DMS 273 treated with DMSO at 0.1 percent for 48 hours (cell line): Measurements from ENCODE around the gene CWF19L1.
"Not testable (repeated sequence)": the region's sequence is repeated elsewhere in the genome, so short reads cannot be mapped to it uniquely, and the experiment has no call there.

ENCODE experiments used
- DNase-seq: peaks from one replicate; lab custom pipeline; 2025; lab: John Stamatoyannopoulos, UW

Gene CWF19L1

GRCh38 chr10:100267239-100268104, at the start of gene CWF19L1:
TSS of gene CWF19L1 (minus strand) at chr10:100267638. CDS start at chr10:100267593, 45 bp downstream.
- DNase-seq, result peak; percentile 36

DNA sequence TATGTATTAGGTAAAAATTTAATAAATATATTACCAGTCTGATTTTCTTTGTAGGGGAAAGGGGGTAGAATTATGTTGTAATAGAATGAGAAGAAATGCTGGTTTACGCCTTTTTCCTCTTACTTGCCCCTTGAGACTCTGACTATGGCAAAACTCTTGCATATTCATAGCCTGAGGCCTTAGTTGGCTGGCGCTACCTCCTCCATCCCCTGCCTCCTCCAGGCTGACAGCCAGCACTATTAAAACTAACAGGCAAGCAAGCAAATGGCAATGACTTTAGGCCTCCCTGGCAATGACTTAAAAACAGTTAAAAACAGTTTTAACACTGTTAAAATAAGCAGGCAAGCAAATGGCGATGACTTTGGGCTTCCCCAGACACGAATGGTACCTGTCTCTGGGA, 48.2 kb upstream of the CWF19L1 start:
- no peak for DNase-seq

DNA sequence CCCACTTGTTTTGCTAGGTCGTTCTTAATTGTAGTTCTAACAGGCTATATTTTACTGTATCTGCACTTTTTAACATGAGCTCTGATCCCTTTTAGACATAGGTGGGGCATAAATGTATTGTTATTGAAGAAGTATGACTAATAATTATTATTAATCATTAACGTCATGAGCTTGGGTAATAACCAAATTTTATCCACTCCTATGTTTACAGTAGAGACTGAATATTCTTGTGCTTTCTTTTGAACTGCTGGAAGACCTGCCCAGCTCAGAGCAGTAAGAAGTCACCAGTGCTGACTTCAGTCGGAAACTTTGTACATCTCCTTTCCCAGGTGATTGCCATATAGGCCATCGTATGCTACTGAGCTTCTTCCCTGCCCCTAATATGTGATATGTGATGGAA, 43.9 kb upstream of the CWF19L1 start:
- DNase-seq, result no peak

DNA sequence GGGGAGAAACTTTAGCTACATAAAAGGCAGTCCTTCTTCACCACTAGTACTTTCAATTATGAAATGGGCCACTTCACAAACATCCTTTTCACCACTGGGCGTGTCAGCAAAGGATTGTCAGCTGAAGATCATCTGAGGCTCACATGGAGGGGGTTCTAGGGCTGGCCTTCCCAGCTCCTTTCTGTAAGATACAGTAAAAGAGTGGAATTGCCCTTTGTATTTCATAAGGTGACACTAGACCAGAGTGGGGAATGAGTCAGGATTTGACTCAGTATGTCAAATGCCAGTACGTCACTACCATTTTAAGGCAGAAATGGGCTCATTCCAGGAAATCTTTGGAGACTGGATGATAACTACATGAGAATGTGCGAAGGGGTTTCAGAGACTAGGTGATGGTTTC, 40.2 kb upstream of the CWF19L1 start:
- DNase-seq, result no peak

DNA sequence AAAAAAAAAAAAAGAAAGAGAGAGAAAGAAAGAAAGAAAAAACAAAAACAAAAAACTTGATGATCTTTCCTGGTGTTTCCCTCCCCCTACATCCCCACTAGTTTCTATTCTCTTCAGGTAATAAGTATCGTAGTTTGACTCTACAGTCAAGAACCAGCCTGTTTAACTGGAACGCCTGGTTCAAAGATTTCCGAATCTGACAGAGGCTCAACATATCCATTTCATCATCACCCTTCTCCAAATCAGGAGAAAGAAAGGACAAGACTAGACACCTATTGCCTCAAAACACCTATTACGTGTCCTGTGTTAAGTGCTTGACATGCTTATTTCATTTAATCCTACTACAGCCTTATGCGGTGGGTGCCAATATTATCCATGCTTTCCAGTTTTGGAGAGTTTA, 39.4 kb upstream of the CWF19L1 start:
- DNase-seq, result no peak

- DNase-seq, result no peak
Measured at GRCh38 chr10:100304414-100304813, 37.0 kb upstream of the CWF19L1 start.

DNA sequence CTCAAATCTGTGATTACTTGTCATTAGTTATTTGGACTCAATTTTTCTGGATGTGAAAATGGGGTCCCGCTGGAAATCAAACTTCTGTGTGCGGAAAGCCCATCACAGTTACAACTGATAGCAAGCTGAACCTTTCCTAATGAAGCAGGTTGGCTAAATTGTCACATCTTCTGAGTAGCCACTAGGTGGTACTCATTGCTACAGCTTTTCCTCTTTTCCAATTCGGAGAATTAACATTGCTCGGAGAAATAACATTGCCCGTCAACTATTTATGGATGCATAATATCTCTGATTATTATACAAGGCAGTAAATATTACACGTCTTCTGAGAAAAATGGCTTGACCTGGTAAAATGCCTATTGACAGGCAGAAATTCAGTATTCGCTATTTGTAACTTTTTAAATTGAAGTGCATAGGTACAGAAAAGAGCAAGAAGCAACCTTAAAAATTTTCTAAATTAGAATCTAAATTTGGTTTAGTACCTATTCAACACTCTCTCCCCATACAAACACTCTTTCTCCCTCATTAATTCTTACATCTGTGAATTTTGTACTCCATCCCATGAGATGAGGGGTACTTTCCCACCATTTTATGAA, 36.4 kb upstream of the CWF19L1 start:
- DNase-seq, result peak; percentile 1

DNA sequence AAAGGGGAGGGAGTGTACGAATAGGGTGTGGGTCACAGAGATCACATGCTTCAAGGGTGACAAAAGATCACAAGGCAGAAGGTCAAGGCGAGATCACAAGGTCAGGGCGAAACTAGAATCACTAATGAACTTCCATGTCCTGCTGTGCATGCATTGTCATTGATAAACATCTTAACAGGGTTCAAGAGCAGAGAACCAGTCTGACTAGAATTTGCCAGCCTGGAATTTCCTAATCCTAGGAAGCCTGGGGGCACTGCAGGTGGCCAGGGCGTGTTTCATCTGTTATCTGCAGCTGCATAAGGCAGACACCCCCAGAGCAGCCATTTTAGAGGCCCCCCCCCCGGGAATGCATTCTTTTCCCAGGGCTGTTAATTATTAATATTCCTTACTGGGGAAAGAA, 33.7 kb upstream of the CWF19L1 start:
- not testable (repeated sequence) for DNase-seq

- DNase-seq, result no peak
Measured at GRCh38 chr10:100297242-100297641, 29.8 kb upstream of the CWF19L1 start.

DNA sequence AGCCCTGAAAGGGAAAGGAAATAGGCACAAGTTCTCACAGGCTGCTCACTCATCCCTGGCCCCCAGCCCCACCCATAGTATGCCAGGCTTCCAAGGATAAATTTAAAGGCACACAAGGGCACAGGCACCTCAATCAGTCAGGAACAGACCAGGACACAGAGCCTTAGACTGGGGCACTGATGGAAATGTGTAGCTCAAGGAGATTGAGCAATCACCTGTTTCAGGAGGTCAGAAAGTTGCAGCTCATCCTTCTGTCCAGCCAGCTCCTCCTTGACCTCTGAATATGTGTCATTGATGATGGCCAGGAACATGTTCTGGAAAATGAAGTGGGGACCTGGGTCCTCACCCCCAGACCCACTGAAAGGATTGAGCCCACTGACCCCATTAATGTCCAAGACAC, 25.6 kb upstream of the CWF19L1 start:
- no peak for DNase-seq

DNA sequence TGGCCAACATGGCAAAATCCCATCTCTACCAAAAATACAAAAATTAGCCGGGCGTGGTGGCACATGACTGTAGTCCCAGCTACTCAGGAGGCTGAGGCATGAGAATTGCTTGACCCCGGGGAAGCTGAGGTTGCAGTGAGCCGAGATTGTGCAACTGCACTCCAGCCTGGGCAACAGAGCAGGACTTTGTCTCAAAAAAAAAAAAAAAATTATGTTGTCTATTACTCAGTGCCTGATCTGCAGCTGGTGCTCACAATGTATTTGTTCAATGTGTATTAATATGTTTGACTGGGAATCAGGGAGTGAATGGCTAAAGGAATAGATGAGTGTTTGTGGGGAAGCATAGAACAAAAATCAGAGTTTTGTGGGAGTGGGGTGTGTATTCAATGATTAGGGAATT, 24.9 kb upstream of the CWF19L1 start:
- DNase-seq, result not testable (repeated sequence)

DNA sequence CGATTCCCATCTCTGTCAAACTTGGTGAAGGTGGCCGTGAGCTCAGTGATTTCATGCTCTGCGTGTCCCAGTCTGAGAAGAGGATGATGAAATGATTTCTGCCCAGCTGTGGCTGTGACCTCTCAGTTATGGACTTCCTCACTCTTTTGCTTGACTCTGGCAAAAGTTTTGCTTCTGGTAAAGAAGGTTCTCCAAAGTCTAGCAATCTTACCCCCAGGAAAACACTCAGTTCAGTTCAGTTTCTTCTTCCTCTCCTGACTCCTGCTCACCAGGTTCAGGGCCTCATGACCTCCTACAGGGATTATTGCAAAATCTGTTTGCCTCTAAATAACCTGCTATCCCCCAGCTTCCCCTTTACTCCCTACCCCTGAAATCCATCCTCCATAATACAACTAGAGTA, 23.9 kb upstream of the CWF19L1 start:
- DNase-seq, result no peak

GRCh38 chr10:100289641-100290040, 22.2 kb upstream of the CWF19L1 start:
- DNase-seq, result no peak

- no peak for DNase-seq
Measured at GRCh38 chr10:100288196-100288595, 20.8 kb upstream of the CWF19L1 start.

DNA sequence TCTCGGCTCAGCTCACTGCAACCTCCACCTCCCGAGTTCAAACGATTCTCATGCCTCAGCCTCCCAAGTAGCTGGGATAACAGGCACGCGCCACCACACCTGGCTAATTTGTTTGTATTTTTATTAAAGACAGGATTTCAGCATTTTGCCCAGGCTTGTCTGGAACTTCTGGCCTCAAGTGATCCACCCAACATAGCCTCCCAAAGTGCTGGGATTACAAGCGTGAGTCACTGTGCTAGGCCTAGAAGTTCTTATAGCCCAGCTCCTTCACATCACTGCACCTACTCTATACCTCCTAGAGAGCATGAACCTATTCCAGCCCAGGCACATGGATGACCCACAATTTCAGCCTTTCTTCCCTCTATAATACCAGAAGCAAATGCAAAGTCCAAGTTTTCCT, 20.3 kb upstream of the CWF19L1 start:
- DNase-seq, result no peak

- DNase-seq, result peak; percentile 35
Measured at GRCh38 chr10:100286051-100287033, 18.9 kb upstream of the CWF19L1 start, which contains the start of gene BLOC1S2. TSS of gene BLOC1S2 (minus strand) at chr10:100286680. CDS start at chr10:100286659, 21 bp downstream.

DNA sequence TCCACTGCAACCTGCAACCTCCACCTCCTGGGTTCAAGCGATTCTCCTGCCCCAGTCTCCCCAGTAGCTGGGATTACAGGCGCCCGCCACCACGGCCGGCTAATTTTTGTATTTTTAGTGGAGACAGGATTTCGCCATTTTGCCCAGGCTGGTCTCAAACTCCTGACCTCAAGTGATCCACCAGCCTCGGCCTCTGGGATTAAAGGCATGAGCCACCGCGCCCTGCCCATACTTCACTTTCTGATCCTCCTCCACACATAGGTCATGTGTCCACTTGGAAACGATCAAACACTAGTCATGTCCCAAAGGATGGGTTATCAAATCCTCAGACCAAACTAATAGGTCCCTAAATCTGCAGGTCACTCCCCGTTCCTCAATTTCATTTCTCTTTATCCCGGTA, 17.9 kb upstream of the CWF19L1 start:
- DNase-seq, result not testable (repeated sequence)

- DNase-seq, result no peak
Measured at GRCh38 chr10:100282907-100283306, 15.5 kb upstream of the CWF19L1 start.

DNA sequence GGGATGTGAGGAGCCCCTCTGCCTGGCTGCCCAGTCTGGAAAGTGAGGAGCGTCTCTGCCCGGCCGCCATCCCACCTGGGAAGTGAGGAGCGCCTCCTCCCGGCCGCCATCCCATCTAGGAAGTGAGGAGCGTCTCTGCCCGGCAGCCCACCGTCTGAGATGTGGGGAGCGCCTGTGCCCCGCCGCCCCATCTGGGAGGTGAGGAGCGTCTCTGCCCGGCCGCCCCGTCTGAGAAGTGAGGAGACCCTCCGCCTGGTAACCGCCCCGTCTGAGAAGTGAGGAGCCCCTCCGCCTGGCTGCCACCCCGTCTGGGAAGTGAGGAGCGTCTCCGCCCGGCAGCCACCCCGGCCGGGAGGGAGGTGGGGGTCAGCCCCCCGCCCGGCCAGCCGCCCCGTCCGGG, 9.5 kb upstream of the CWF19L1 start:
- not testable (repeated sequence) for DNase-seq

DNA sequence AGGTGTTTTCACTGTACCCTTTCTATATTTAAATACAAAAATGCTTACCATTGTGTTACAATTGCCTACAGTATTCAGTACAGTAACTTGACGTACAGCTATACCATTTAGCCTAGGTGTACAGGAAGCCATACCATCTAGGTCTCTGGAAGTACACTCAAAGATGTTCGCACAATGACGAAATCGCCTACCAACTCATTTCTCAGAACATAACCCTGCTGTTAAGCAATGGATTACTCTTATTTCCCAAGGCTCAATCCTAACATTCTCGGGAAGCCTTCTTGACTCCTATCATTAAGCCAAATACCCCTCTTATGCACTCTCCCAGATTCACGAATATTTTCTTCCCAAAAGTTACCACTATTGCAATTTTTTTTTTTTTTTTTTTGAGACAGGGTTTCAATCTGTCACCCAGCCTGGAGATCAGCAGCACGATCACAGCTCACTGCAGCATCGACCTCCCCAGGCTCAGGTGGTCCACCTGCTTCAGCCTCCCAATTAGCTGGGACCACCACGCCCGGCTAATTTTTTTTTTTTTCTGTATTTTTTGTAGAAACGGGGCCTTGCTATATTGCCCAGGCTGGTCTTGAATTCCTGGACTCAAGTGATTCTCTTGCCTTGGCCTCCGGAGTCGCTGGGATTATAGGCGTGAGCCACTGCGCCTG, 1.5 kb downstream of the CWF19L1 start:
- no peak for DNase-seq

DNA sequence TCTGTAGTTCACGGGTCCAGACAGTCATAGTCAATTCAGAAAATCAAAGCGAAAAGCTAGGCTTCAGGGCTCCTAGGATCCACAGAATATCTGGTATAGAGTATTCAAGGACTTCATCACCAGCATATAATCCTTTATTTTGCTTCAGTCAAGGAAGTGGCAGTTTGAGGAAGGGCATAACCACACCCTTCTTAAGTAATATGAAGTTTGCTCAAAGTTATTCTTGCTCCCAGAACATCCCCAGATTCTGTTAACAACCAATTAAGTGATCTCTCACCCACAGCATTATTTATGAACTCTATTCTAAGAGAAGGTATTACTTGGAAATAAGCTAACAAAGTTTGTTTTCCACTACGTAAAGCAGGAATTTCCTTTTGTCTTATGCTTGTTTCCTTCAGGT, 13.2 kb downstream of the CWF19L1 start:
- no peak for DNase-seq

- DNase-seq, result no peak
Measured at GRCh38 chr10:100253041-100253440, 14.4 kb downstream of the CWF19L1 start.
